Measurements from ENCODE around the gene AP3B1. TPM values are rescaled to one million over a fixed set of nuclear protein-coding genes. Genes with fewer than 3 reads are reported as not detected.

Gene AP3B1
- total and polyA plus RNA-seq, 2 of the 8 experiments (the other 6 are each of a cell fraction or from before 2014, with no cell fraction given) = 45.8 to 48.3 TPM

DNA sequence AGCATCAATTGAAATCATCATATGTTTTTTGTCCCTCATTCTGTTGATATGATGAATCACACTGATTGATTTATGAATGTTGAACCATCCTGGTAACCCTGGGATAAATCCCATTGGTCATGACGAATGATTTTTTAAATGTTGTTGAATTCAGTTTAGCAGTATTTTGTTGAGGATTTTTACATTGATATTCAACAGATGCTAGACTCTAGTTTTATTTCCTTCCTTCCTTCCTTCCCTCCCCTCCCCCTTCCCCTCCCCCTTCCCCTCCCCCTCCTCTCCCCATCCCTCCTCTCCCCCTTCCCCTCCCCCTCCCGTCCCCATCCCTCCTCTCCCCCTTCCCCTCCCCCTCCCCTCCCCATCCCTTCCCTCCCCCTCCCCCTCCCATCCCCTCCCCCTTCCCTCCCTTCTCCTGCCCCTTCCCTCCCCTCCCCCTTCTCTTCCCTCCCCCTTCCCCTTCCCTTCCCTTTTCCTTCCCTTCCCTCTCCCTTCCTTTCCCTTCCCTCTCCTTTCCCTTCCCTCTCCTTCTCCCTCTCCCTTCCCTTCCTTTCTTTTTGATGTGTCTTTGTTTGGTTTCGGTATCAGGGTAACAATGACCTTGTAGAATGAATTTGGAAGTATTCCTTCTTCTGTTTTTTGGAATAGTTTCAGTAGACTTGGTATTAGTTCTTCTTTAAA lies 142.8 kb downstream of the AP3B1 start (continued):
- no peak for TF ChIP-seq CHD7 (IDR thresholded peaks at IDR 0.05; ENCODE audit: insufficient replicate concordance, low read length)
- no peak for TF ChIP-seq POU5F1 (IDR thresholded peaks at IDR 0.05; ENCODE audit: low read depth, low read length)
- TF ChIP-seq HDAC6 (IDR thresholded peaks at IDR 0.05; ENCODE audit: low read depth, low read length) = no peak
- TF ChIP-seq JUND (IDR thresholded peaks at IDR 0.05; ENCODE audit: low read length) = no peak
- no peak for TF ChIP-seq KDM5A (IDR thresholded peaks at IDR 0.05; ENCODE audit: low read length)
- TF ChIP-seq TAF1 (IDR thresholded peaks at IDR 0.05; ENCODE audit: low read depth, low read length) = no peak
- TF ChIP-seq RBBP5 (IDR thresholded peaks at IDR 0.05; ENCODE audit: borderline replicate concordance, low read depth, low read length) = no peak
- TF ChIP-seq SAP30 (IDR thresholded peaks at IDR 0.05; ENCODE audit: insufficient read depth, insufficient replicate concordance, low read length) = no peak
- no peak for TF ChIP-seq SIX5 (IDR thresholded peaks at IDR 0.05; ENCODE audit: low read depth, low read length)
- no peak for TF ChIP-seq SRF (IDR thresholded peaks at IDR 0.05; ENCODE audit: low read depth, low read length)
- no peak for TF ChIP-seq YY1 (IDR thresholded peaks at IDR 0.05; ENCODE audit: low read depth, low read length)

Data from H1 (cell line).